ENCODE data around the gene TAB3. TPM values are rescaled to one million over a fixed set of nuclear protein-coding genes. Genes with fewer than 3 reads are reported as not detected.

Gene TAB3, protein sequence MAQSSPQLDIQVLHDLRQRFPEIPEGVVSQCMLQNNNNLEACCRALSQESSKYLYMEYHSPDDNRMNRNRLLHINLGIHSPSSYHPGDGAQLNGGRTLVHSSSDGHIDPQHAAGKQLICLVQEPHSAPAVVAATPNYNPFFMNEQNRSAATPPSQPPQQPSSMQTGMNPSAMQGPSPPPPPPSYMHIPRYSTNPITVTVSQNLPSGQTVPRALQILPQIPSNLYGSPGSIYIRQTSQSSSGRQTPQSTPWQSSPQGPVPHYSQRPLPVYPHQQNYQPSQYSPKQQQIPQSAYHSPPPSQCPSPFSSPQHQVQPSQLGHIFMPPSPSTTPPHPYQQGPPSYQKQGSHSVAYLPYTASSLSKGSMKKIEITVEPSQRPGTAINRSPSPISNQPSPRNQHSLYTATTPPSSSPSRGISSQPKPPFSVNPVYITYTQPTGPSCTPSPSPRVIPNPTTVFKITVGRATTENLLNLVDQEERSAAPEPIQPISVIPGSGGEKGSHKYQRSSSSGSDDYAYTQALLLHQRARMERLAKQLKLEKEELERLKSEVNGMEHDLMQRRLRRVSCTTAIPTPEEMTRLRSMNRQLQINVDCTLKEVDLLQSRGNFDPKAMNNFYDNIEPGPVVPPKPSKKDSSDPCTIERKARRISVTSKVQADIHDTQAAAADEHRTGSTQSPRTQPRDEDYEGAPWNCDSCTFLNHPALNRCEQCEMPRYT
- 4.7 and 6.1 TPM in 2 replicates for total RNA-seq (2012; rRNA removed)
- 6.0 and 6.4 TPM in 2 replicates for polyA plus RNA-seq (2012; rRNA removed)
- polyA plus RNA-seq (2012; cell fraction: cytosol; rRNA removed): 2.3 and 3.2 TPM in 2 replicates
- 4.3 and 21.7 TPM in 2 replicates for polyA plus RNA-seq (2012; cell fraction: nucleus; rRNA removed; ENCODE audit: low replicate concordance)
- percentile 45 among the genes with signal in this experiment for Bru-seq, nascent RNA
- percentile 44 among the genes with signal in this experiment for BruChase-seq, experiment 1, labeled RNA remaining after a 6-hour chase
- BruChase-seq, experiment 2, labeled RNA remaining after a 2-hour chase: percentile 48 among the genes with signal in this experiment
- long read RNA-seq, partial matches to known transcripts: 0 of 1 reads
- long read RNA-seq, other reads (novel, unspliced or antisense): 1 of 1 reads

GRCh38 chrX:30889147-30890140 lies at the start of gene TAB3:
Gene TAB3 (minus strand): TSS chrX:30889254. CDS start chrX:30859588, 29,666 bp downstream.
- Histone ChIP-seq H2BK120ac (ENCODE audit: low read depth, low read length) (peak within 1 kb of the TSS; percentile 16; the same call in 1 of the 2 replicates), H4K20me1 (ENCODE audit: insufficient read depth, low read length) (no peaks in the 10 kb centered on the region), H2AK5ac (ENCODE audit: low read depth, low read length) (peak within 1 kb of the TSS; percentile 43; the same call in 1 of the 2 replicates), H3K9ac (ENCODE audit: low read depth, low read length) (peak within 1 kb of the TSS; percentile 70), H3K4ac (ENCODE audit: low read depth, low read length) (peak within 1 kb of the TSS; percentile 44), H4K8ac (ENCODE audit: low read depth in 2 of 2, low read length in 2 of 2) (peak within 1 kb of the TSS; percentile 92 to 95), H3K27ac (ENCODE audit: insufficient read depth, low read length) (peak within 1 kb of the TSS; percentile 50), H2BK5ac (ENCODE audit: low read depth, low read length, poor library complexity, severe bottlenecking) (peak within 1 kb of the TSS; percentile 35), H3K4me2 (ENCODE audit: low read depth, low read length) (peak within 1 kb of the TSS; percentile 83), H3K23ac (ENCODE audit: low read depth, low read length) (peak within 1 kb of the TSS; percentile 18; the same call in 1 of the 2 replicates), H2AK9ac (replicated peaks; ENCODE audit: low read depth, low read length, poor library complexity) (peak within 1 kb of the TSS; percentile 11), H3K36me3 (ENCODE audit: control insufficient read depth, insufficient read depth, low read length) (no peaks in the 10 kb centered on the region), H3K27me3 (ENCODE audit: control insufficient read depth, insufficient read depth, low read length) (no peaks in the 10 kb centered on the region), H3K4me1 (ENCODE audit: control insufficient read depth, insufficient read depth, low read length) (no peaks in the 10 kb centered on the region), H3K56ac (ENCODE audit: extremely low read depth, insufficient read depth, low read length) (peak within 1 kb of the TSS; percentile 65; the same call in 1 of the 2 replicates), H3K9me3 (ENCODE audit: control insufficient read depth, insufficient read depth, low read length) (no peaks in the 10 kb centered on the region), H2AFZ (replicated peaks; ENCODE audit: low read length, poor library complexity) (peak within 1 kb of the TSS; percentile 94), H4K5ac (ENCODE audit: low read depth, low read length) (peak within 1 kb of the TSS; percentile 62), H3K9me1 (ENCODE audit: insufficient read depth, low read length) (0 out of 2 replicates have a peak, but pooled peaks cover 3% of the 10 kb centered on the region), H3K4me3 (ENCODE audit: insufficient read depth, low read depth, low read length) (peak within 1 kb of the TSS; percentile 59), H4K91ac (ENCODE audit: insufficient read depth, low read depth, low read length) (peak within 1 kb of the TSS; percentile 15; the same call in 1 of the 2 replicates), H2BK15ac (ENCODE audit: low read depth, low read length) (peak within 1 kb of the TSS; percentile 20; the same call in 1 of the 3 replicates), H3K14ac (replicated peaks; ENCODE audit: low read depth, low read length) (peak within 1 kb of the TSS; percentile 47), H2BK20ac (ENCODE audit: low read depth, low read length) (no peak within 1 kb of the TSS), H3K79me1 (ENCODE audit: low read depth in 1 of 2, low read length in 2 of 2) (peaks cover 0 to 9% of the 10 kb centered on the region in 2 experiments; a peak in 2 of 4 replicates), H3K18ac (ENCODE audit: low read depth, low read length) (0 out of 2 replicates have a peak within 1 kb of the TSS, but pooled peaks have one; percentile 5)
- intact Hi-C loops (cut with micrococcal nuclease) (no loop called here), dilution Hi-C loops (cut with HindIII; ENCODE audit: low sequenced_read_pairs, unreplicated experiment) (no loop called here), in situ Hi-C loops (cut with MboI; ENCODE audit: low sequenced_read_pairs) (no loop called here)
- POLR2A ChIA-PET (ENCODE audit: unreplicated experiment): no interaction called here
- peak; percentile 96 for ATAC-seq (ENCODE audit: low read depth)
- DNase-seq: peak; percentile 95
- 23% methylated on average over 20 of the region's 62 CpGs; no CpG with 5 or more reads in 1 of the 2 experiments for WGBS, 2 experiments (ENCODE audit: extremely low coverage in 2 of 2, insufficient read length in 1 of 2)
- TF ChIP-seq BHLHE40 (IDR thresholded peaks at IDR 0.05; ENCODE audit: low read depth, low read length): no peak
- TF ChIP-seq FOS (IDR thresholded peaks at IDR 0.05; ENCODE audit: low read depth, low read length): no peak
- TF ChIP-seq MAZ (IDR thresholded peaks at IDR 0.05; ENCODE audit: borderline replicate concordance, low read depth, low read length): peak; percentile 80; the same call in 1 of the 2 replicates
- CTCF ChIA-PET: interaction anchor here (0.6 kb wide), 1 partner anchor 594 kb away, joined by 3 read pairs; no protein-coding TSS in a partner anchor
- no TSS peak for BruUV-seq (replicated peaks)

Measured in IMR-90 (cell line).